T-helper 1 cell treated with Interleukin-12 subunit alpha and Interleukin-12 subunit beta and Interleukin-4 antibody, amounts not matched to agents 30 ng/mL and 1 ng/mL, for 36 hours (primary cell): ENCODE results near the gene CLIP2. TPM values are rescaled to one million over a fixed set of nuclear protein-coding genes. Genes with fewer than 3 reads are reported as not detected.

Source experiments
- intact Hi-C: fragments of 100-400 bp; cut with micrococcal nuclease; formaldehyde crosslinking; loops from one replicate; pipeline ENCODE4 v1.15.1; 2024
- total RNA-seq: library from RNA; stranded (reverse); gene quantifications from 2 replicates; pipeline ENCODE4 v1.2.3, GENCODE V29; 2022

CLIP2 gene
- total RNA-seq, 1 donor from 2014 or later, result 1.6 TPM

DNA sequence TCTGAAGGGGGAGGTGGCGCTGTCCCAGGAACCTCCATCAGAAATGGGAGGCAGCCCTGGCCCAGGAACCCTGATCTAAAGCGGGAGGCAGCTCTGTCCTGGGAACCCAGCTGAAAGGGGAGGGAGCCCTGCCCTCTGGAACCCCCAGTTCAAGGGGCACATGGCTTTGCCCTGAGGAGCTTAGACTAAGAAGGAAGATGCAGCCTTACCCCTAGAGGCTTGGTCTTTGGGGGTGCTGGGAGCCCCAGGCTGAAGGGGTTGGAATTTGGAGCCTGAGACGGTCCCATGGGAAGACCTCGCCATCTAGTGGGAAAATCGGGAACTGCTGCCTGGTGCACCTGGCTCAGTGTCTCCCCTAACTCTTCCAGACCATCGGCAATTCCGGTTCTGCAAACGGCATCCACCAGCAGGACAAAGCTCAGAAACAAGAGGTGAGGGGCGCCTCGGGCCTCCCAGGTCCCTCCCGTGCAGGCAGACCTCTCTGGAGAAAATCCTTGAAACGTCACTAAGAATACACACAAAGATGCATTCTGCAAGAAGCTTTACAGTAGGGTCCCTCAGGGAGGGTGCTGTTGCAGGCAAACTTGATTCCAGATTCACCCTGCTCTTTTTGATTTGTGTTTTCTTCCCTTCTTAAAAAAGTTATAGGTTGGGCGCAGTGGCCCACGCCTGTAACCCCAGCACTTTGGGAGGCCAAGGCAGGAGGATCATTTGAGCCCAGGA lies 112.1 kb downstream of the CLIP2 start:
- intact Hi-C loops, result loop anchor here (1.0 to 10.0 kb wide), 3 partner anchors 126 to 333 kb away; no protein-coding TSS in a partner anchor

DNA sequence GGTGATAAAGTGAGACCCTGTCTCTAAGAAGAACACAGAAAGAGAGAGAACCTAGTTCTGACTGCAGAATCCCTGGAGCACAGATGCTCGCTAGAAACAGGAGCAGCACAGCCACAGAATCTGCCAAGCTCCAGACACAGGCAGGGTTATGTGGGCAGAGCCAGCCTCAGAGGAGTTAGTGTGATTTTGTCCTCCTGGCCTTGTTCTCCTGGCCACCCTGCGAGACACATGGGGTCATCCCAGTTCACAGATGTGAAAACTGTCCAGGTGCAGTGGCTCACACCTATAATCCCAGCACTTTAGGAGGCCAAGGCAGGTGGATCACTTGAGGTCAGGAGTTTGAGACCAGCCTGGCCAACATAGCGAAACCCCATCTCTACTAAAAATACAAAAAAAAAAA lies 113.5 kb downstream of the CLIP2 start:
- intact Hi-C loops, result loop anchor here (10.0 kb wide), 1 partner anchor 128 kb away; no protein-coding TSS in a partner anchor

DNA sequence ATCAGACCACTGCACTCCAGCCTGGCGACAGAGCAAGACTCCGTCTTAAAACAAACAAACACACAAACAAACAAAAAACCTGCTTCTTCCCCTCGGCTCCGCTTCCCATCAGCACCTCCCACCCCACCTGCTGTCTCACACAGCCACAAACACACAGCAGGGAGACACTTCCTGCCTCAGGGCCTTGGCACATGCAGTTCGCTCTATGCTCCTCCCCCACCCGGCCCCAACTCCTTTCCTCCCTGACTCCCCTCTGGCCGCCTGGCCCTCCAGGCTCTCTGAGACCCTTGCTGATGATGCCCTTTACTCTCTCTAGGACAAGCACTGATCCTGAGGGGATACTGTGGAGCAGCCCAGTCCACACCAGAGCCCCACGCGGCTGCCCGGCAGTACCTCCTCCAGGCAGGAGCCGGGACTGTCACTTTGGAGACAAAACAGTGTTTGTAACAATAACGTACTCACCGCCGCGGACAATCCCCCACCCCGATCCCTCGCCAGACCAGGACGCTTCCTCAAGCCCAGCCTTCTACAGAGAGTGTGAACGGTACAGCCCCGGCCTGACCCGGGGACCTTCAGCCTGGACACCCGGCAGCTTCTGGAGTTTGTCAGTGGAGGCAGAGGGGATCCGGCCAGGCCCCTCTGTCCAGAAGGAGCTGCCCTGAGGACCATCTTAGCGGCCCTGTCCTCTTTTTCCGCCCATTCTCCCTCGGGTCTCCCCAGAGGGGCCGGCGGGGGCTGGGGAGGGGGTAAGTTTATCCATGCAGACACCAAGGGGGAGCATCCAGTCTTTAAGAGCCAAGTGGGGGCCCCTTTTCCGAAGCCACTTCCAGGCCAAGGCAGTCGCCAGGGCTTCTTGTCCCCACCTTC lies 114.5 kb downstream of the CLIP2 start:
- intact Hi-C loops, result loop anchor here (10.0 kb wide), 1 partner anchor 129 kb away; no protein-coding TSS in a partner anchor

DNA sequence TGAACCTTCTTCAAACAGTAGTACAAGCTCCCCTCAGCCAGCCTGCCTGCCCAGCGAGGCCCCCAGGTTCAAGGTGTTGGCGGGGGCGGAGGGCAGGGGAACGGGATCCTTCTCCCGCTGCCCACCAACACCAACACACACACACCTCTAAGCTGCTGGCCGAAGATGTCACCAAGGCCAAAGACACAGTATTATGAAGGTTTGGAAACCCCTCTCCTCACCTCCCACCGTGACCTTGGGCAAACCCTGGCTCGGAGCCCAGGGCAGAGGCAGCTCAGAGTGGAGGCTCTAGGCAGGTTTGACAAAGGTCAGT lies 115.1 kb downstream of the CLIP2 start:
- intact Hi-C loops, result loop anchor here (10.0 kb wide), 1 partner anchor 130 kb away; no protein-coding TSS in a partner anchor

DNA sequence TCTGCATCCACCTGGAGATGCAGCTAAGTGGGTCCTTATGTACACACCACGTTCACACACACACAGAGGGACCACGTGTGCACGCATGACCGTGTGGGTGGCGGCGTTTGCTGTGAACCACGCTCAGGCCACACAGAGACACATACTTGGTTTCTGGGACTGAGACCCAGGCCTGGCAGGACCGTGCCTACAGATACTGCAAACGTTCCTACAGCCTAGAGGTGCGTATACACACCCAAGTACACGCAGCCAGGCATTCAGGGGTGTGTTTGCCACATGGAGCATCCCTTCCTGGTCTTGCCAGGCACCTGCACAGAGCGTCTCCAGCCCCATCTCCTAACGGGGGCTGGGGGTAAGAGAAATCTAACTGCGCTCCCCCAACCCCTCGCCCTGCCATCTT lies 115.5 kb downstream of the CLIP2 start:
- intact Hi-C loops, result loop anchor here (10.0 kb wide), 1 partner anchor 130 kb away; no protein-coding TSS in a partner anchor

DNA sequence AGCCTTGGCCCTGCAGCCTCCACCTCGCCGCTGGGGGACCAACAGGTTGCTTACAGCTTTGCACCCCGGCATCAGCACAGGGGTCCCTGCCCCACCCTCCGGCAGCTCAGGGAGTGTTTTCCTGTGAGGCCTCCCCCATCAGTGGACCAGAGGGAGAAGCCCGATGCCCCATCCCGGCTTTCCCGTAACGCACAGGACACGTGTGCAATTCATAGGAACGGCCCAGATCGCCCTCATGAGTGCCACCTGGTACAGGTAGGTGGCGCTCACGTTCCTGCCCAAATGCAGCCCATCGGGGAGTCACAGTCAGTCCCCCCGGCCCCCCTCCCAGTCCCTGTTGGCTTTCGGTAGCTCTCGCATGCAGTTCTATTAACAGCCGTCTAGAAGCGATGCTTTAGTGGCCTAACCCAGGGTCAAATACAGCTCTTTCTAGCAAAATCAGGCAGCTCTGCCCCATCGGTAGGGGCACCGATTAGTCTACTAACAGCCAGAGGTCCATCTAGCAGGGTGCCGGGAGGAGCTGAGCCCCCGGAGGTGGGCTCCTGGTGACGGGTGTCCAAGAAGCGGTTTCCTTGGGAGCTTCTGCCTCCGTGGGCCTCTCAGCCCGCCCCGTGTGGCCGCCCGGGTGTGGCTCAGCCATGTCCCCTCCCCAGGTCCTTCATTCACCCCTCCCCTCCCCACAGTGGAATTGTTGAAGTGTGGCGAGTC lies 116.1 kb downstream of the CLIP2 start:
- intact Hi-C loops, result loop anchor here (10.0 kb wide), 1 partner anchor 131 kb away; no protein-coding TSS in a partner anchor

DNA sequence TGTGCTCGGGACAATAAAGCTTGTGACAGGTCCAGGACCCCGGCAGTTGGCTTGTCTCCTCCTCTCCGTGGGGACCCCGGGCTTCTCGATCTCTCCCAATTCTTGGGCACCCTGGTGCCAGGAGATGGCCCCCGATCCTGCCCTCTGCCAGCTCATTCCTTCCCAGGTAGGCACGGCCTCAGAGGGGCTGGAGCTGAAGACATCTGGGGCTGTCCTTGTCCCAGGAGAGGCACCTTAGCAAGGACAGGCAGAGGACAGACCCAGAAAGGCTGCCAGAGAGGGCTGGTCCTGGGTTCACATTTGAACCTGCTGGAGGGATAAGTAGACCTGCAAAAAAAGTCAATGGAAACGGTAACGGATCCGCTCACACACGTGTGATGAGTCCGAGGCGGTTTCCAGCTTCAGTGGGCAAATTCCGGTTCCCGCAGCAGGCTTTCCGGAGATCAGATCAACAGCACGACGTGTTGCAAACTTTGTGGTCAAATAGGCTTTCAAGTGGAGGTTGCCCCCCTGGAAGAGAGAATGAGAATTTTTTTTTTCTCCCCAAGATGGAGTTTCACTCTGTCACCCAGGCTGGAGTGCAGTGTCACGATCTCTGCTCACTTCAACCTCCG lies 116.8 kb downstream of the CLIP2 start:
- intact Hi-C loops, result loop anchor here (10.0 kb wide), 1 partner anchor 131 kb away; no protein-coding TSS in a partner anchor

DNA sequence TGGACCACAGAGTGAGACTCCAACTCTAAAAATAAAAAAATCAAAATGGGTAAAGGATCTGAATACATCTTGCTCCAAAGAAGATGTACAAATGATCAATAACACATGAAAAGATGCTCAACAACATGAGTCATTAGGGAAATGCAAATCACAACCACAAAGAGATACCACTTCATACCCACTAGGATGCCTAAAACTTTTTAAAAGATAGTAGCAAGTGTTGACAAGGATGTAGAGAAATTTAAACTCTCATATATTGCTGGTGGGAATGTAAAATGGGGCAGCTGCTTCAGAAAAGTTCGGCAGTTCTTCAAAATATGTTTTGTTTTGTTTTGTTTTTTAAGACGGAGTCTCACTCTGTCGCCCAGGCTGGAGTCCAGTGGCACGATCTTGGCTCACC lies 118.8 kb downstream of the CLIP2 start:
- intact Hi-C loops, result loop anchor here (10.0 kb wide), 1 partner anchor 133 kb away; no protein-coding TSS in a partner anchor

DNA sequence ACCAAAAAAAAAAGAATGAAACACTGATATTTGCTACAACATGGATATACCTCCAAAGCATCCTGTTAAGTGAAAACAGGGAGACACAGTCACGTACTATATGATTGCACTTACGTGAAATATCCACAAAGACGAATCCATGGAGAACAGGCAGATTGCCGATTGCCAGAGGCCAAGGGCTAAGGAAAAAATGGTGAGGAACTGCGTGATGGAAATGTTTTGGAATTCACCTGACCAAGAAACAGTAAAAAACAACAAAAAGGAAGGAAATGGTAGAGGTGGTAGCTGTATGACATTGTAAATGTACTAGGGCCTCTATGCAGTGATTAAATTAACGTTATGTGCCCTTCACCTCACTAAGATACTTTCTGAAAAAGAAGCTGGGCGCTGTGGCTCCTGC lies 120.4 kb downstream of the CLIP2 start:
- intact Hi-C loops, result loop anchor here (10.0 kb wide), 1 partner anchor 135 kb away; no protein-coding TSS in a partner anchor

DNA sequence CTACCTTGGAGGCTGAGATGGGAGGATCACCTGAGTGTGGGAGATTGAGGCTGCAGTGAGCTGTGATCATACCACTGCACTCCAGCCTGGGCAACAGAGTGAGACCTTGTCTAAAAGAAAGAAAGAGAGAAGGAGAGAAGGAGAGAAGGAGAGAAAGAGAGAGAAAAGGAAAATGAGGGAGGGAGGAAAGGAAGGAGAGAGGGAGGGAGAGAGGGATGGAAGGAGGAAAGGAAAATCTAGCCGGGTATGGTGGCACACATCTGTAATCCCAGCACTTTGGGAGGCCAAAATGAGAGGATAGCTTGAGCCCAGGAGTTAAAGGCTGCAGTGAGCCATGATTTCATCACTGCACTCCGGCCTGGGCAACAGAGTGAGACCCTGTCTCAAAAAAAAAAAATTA lies 121.6 kb downstream of the CLIP2 start:
- intact Hi-C loops, result loop anchor here (10.0 kb wide), 1 partner anchor 634 kb away; no protein-coding TSS in a partner anchor

DNA sequence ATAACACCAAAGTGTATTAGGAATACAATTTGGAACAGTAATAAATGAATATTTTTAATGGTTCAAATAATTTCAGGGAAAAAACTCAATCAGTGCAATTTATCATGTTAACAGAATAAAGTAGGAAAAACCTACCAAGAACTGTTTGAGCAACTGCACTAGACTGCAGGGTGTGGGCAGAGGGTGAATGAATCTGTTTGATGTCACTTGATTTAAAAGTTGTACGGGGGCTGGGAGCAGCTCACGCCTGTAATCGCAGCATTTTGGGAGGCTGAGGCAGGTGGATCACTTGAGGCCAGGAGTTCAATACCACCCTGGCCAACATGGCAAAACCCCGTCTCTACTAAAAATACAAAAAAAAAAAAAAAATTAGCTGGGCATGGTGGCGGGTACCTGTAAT lies 122.4 kb downstream of the CLIP2 start:
- intact Hi-C loops, result loop anchor here (10.0 kb wide), 1 partner anchor 633 kb away; no protein-coding TSS in a partner anchor

DNA sequence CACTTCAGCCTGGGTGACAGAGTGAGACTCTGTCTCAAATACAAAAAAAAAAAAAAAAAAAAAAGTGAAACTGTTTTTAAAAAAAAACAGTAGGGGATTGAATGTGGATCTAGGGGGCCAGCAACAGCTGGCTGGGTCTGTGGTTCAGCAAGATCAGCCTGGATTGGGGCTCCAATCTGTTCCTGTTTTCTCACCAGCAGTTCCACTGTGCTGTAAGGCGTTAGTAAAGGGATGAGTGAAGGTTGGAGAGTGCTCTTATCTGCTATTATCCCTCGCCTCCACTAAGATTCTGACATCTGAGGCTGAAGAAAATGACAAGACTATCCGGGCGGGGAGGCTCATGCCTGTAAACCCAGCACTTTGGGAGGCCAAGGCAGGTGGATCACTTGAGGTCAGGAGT lies 122.8 kb downstream of the CLIP2 start:
- intact Hi-C loops, result loop anchor here (10.0 kb wide), 1 partner anchor 633 kb away; no protein-coding TSS in a partner anchor

DNA sequence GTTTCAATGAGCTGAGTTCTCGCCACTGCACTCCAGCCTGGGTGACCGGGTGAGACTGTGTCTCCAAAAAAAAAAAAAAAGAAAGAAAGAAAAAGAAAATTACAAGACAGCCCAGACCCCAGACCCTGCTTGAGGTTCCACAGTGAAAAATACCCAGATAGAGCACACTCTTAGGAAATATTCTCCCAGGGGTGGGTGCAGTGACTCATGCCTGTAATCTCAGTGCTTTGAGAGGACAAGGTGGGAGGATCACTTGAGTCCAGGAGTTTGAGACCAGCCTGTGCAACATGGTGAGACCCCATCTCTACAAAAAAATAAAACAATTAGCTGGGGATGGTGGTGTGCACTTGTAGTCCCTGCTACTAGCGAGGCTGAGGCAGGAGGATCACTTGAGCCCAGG lies 123.4 kb downstream of the CLIP2 start:
- intact Hi-C loops, result loop anchor here (10.0 kb wide), 1 partner anchor 632 kb away; no protein-coding TSS in a partner anchor

DNA sequence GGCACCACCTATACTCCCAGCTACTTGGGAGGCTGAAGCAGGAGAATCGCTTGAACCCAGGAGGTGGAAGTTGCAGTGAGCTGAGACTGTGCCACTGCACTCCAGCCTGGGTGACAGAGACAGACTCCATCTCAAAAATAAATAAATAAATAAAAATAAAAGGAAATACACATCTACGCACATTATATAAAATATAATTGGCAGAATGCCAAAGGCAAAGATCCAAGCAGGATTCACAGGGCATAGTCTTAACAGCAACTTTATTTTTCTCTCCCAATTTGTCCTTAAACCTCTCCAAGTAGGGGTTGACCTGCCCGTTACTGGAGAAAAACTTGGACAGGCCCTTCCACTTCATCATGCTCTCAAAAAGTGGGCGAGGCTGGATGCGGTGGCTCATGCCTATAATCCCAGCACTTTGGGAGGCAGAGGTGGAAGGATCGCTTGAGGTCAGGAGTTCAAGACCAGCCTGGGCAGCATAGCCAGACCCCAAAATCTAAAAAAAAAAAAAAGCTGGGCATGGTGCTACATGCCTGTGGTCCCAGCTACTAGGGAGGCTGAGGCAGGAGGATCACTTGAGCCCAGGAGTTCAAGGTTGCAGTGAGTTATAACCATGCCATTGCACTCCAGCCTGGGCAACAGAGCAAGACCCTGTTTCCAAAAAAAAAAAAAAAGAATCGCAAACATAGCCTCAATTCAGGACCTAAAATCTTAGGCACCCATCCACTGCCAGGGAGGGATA lies 125.6 kb downstream of the CLIP2 start:
- intact Hi-C loops, result loop anchor here (5.0 to 10.0 kb wide), 3 partner anchors 133 to 630 kb away; no protein-coding TSS in a partner anchor

DNA sequence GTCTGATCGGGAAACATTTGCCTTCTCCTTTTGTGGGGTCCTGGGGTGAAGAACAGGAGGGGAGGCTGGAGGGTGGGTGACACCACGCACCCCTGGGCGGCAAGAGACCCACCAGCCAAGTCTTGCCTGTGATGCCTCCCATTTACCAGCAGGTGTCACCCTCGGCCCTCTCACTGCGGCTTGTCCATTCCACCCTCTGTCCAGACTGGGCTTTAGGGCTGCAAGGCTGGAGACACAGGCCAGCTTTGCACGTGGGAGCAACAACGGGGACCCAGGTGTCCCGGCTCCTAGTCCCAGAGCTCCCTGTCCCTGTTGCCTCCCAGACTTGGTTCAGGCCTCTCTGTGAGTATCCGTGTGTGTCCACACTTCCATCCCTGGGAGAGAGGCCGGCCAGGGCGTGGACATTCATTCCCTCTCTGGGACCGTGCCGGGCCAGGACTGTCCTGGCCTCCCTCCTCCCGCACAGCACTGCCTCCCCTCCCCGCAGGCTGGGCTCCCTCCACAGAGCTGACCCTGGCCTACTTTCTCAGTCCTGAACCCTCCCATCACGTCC lies 128.3 kb downstream of the CLIP2 start:
- intact Hi-C loops, result loop anchor here (2.0 to 10.0 kb wide), 4 partner anchors 130 to 627 kb away; no protein-coding TSS in a partner anchor

DNA sequence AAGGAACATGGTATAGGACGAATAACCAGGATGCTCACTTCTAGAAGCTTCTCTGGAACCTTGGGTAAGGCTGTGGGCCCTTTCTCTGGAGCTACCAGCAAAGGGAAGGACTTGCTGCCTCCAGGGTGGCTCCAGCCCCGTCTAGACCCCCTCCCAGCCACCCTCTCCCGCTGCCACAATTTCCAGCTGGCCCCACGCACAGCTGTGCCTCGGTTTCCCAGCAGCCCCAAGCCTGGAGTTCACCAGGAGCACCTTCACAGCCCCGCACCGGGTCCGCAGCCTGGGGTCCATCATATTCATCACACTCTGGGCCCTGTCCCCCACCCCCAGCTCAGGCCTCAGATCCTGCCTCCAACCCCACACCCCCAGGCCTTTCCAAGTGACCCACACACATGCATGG lies 128.9 kb downstream of the CLIP2 start:
- intact Hi-C loops, result loop anchor here (5.0 to 10.0 kb wide), 3 partner anchors 129 to 627 kb away; no protein-coding TSS in a partner anchor

DNA sequence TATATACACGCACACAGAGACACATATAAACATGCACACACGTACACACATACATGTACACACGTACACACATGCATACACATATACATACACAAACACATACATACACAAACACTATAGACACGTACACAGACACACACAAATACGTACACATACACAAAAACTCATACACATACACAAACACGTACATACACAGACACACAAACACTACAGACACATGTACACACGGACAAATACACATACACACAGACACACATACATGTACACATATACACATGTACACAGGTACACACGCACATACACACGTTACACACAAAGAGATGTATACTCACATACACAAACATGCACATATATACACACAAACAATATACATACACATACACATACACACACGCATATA lies 129.3 kb downstream of the CLIP2 start:
- intact Hi-C loops, result loop anchor here (5.0 to 10.0 kb wide), 3 partner anchors 129 to 626 kb away; no protein-coding TSS in a partner anchor

DNA sequence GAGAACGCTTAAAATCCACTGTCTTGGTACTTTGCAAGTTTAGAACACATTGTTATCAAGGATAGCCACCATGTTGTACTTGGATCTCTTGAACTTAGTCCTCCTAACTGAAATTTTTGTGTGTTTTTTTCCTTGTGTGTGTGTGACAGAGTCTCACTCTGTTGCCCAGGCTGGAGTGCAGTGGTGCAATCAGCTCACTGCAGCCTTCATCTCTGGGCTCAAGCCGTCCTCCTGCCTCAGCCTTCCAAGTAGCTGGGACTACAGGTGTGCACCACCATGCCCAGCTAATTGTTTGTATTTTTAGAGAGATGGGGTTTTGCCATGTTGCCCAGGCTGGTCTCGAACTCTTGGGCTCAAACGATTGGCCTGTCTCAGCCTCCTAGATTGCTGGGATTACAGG lies 130.0 kb downstream of the CLIP2 start:
- intact Hi-C loops, result loop anchor here (5.0 to 10.0 kb wide), 3 partner anchors 128 to 626 kb away; no protein-coding TSS in a partner anchor

DNA sequence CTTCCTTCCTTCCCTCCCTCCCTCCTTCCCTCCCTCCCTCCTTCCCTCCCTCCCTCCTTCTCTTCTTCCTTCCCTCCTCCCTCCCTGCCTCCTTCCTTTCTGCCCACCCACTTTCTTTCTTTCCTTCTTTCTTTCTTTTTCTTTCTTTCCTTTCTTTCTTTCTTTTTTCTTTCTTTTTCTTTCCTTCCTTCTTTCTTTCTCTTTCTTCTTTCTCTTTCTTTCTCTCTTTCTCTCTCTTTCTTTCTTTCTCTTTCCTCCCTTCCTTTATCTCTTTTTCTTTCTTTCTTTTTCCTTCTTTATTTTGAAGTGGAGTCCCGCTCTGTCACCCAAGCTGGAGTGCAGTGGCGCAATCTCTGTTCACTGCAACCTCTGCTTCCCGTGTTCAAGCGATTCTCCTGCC lies 130.8 kb downstream of the CLIP2 start:
- intact Hi-C loops, result no loop called here
